ENCODE results near the gene SPDEF. TPM values are rescaled to one million over a fixed set of nuclear protein-coding genes. Genes with fewer than 3 reads are reported as not detected.

The SPDEF gene
- total RNA-seq, 4 donors from 2014 or later: 4.4 TPM; not detected in 3

GRCh38 chr6:34535199-34535598 is 20.9 kb downstream of the SPDEF start:
- Histone ChIP-seq H3K9me3 (no peaks in the 10 kb centered on the region), H3K4me3 (no peak overlapping the region), H3K27me3 (no peaks in the 10 kb centered on the region), H3K27ac (no peak overlapping the region), H3K4me1 (no peaks in the 10 kb centered on the region), H3K36me3 (no peaks in the 10 kb centered on the region)
- TF ChIP-seq POLR2A (IDR thresholded peaks at IDR 0.05) (no peak), CTCF (IDR thresholded peaks at IDR 0.05) (no peak), EP300 (IDR thresholded peaks at IDR 0.05) (no peak), POLR2AphosphoS5 (IDR thresholded peaks at IDR 0.05) (no peak)
- 100% methylated on average over 1 of the region's 6 CpGs; no CpG with 5 or more reads in 1 of the 2 donors for WGBS, 2 donors (ENCODE audit: low coverage in 1 of 2)
- ATAC-seq: no peak

- Histone ChIP-seq H3K36me3 (no peaks in the 10 kb centered on the region), H3K27me3 (no peaks in the 10 kb centered on the region), H3K9me3 (no peaks in the 10 kb centered on the region), H3K4me3 (no peak overlapping the region), H3K4me1 (no peaks in the 10 kb centered on the region), H3K27ac (no peak overlapping the region)
- TF ChIP-seq EP300 (IDR thresholded peaks at IDR 0.05) (no peak), CTCF (IDR thresholded peaks at IDR 0.05) (no peak), POLR2AphosphoS5 (IDR thresholded peaks at IDR 0.05) (no peak), POLR2A (IDR thresholded peaks at IDR 0.05) (no peak)
- ATAC-seq: no peak
- 86 to 90% methylated on average over 8 to 10 of the region's 16 CpGs for WGBS, 2 donors (ENCODE audit: low coverage in 1 of 2)
Measured at GRCh38 chr6:34534656-34535055, 21.5 kb downstream of the SPDEF start.

GRCh38 chr6:34534146-34534545 is 22.0 kb downstream of the SPDEF start:
- Histone ChIP-seq H3K4me3 (no peak overlapping the region), H3K27ac (no peak overlapping the region), H3K9me3 (no peaks in the 10 kb centered on the region), H3K27me3 (no peaks in the 10 kb centered on the region), H3K36me3 (no peaks in the 10 kb centered on the region), H3K4me1 (no peaks in the 10 kb centered on the region)
- no peak for ATAC-seq
- TF ChIP-seq EP300 (IDR thresholded peaks at IDR 0.05): no peak
- no peak for TF ChIP-seq POLR2AphosphoS5 (IDR thresholded peaks at IDR 0.05)
- TF ChIP-seq POLR2A (IDR thresholded peaks at IDR 0.05): no peak
- TF ChIP-seq CTCF (IDR thresholded peaks at IDR 0.05): no peak
- 84% methylated on average over 3 of the region's 6 CpGs; no CpG with 5 or more reads in 1 of the 2 donors for WGBS, 2 donors (ENCODE audit: low coverage in 1 of 2)

- TF ChIP-seq POLR2AphosphoS5 (IDR thresholded peaks at IDR 0.05): no peak
- no peak for TF ChIP-seq CTCF (IDR thresholded peaks at IDR 0.05)
- TF ChIP-seq POLR2A (IDR thresholded peaks at IDR 0.05): no peak
- ATAC-seq: no peak
- peak overlapping the region in 1 of 2 donors; percentile 27 for H3K4me3 ChIP-seq
- H3K9me3 ChIP-seq: no peaks in the 10 kb centered on the region
- no peaks in the 10 kb centered on the region for H3K36me3 ChIP-seq
- H3K4me1 ChIP-seq: peaks cover 0 to 3% (median 2%) of the 10 kb centered on the region in 3 donors
- H3K27ac ChIP-seq: no peak overlapping the region
- 20 to 81% methylated on average over 1 to 6 of the region's 15 CpGs for WGBS, 2 donors (ENCODE audit: low coverage in 1 of 2)
- no peaks in the 10 kb centered on the region for H3K27me3 ChIP-seq
Measured at GRCh38 chr6:34532230-34532629, 23.9 kb downstream of the SPDEF start.

- Histone ChIP-seq H3K27me3 (no peaks in the 10 kb centered on the region), H3K27ac (peak overlapping the region in 1 of 4 donors; percentile 58), H3K9me3 (no peaks in the 10 kb centered on the region), H3K4me3 (peak overlapping the region in 1 of 2 donors; percentile 27), H3K36me3 (no peaks in the 10 kb centered on the region), H3K4me1 (peaks cover 0 to 6% (median 6%) of the 10 kb centered on the region in 3 donors)
- 71 to 83% methylated on average over 5 to 23 of the region's 29 CpGs for WGBS, 2 donors (ENCODE audit: low coverage in 1 of 2)
- TF ChIP-seq POLR2AphosphoS5 (IDR thresholded peaks at IDR 0.05): no peak
- no peak for TF ChIP-seq POLR2A (IDR thresholded peaks at IDR 0.05)
- TF ChIP-seq EP300 (IDR thresholded peaks at IDR 0.05): no peak
- TF ChIP-seq CTCF (IDR thresholded peaks at IDR 0.05): no peak
- no peak for ATAC-seq
Measured at GRCh38 chr6:34531580-34532201, 24.4 kb downstream of the SPDEF start.
